SK-N-SH (cell line): ENCODE measurements around the gene ATG9A. TPM values are rescaled to one million over a fixed set of nuclear protein-coding genes. Genes with fewer than 3 reads are reported as not detected.

Experiments used
- CTCF ChIA-PET: fragments of 300-600, 350-600 bp; formaldehyde crosslinking; extraction: SDS; loops from one replicate; lab custom pipeline; 2021; lab: Yijun Ruan, JAX
- POLR2A ChIA-PET: fragments of 350-600 bp; sonication (Branson Sonifier 250); formaldehyde crosslinking; extraction: SDS; loops from one replicate; lab custom pipeline; 2020; ENCODE audit warnings: antibody characterized with exemption, inconsistent platforms; lab: Yijun Ruan, JAX
- DNase-seq: peaks from one replicate; pipeline ENCODE4 v3.0.0; 2012
- H2AFZ ChIP-seq: fragments of 200-600 bp; sonication (generic); 2 replicates; pipeline ENCODE4 v1.8.1; 2016; ENCODE audit warnings: antibody characterized with exemption, mild to moderate bottlenecking, low read depth
- H3F3A ChIP-seq: fragments of 200-600 bp; sonication (generic); replicated peaks from 2 replicates; pipeline ENCODE3; 2016; ENCODE audit warnings: antibody characterized with exemption, mild to moderate bottlenecking; ENCODE audit not compliant: insufficient read depth
- H3K27ac ChIP-seq, 2 experiments: fragments of 200-500 bp in 1 of 2; fragments of 200-600 bp in 1 of 2; sonication (Bioruptor generic) in 1 of 2; sonication (generic), shearing (Covaris generic) in 1 of 2; 2 replicates each; pipeline versions ENCODE4 v1.5.1 to v1.6.1; 2014 to 2016; ENCODE audit warnings: low read depth in 2 of 2, inconsistent platforms in 1 of 2, low read length in 1 of 2, mild to moderate bottlenecking in 1 of 2, mixed read lengths in 1 of 2
- H3K27me3 ChIP-seq: fragments of 200-600 bp; sonication (generic), shearing (Covaris generic); 2 replicates; pipeline ENCODE4 v1.6.1; 2016; ENCODE audit warnings: mixed run types; ENCODE audit not compliant: insufficient read depth
- H3K36me3 ChIP-seq, 2 experiments: fragments of 200-500 bp in 1 of 2; fragments of 200-600 bp in 1 of 2; sonication (Bioruptor generic) in 1 of 2; sonication (generic) in 1 of 2; replicated peaks in 1 of 2; 2 replicates each; pipeline versions ENCODE3 to v1.5.1; 2014 to 2016; ENCODE audit warnings: low read length in 1 of 2, mild to moderate bottlenecking in 1 of 2; ENCODE audit not compliant: insufficient read depth in 2 of 2, control insufficient read depth in 1 of 2
- H3K4me1 ChIP-seq, 2 experiments: fragments of 200-500 bp in 1 of 2; fragments of 200-600 bp in 1 of 2; sonication (Bioruptor generic) in 1 of 2; sonication (generic), shearing (Covaris generic) in 1 of 2; 2 replicates each; pipeline versions ENCODE4 v1.5.1 to v1.6.1; 2014 to 2016; ENCODE audit warnings: low read depth in 1 of 2, low read length in 1 of 2, mixed run types in 1 of 2; ENCODE audit not compliant: insufficient read depth in 2 of 2, control insufficient read depth in 1 of 2
- H3K4me2 ChIP-seq: fragments of 200-600 bp; sonication (generic), shearing (Covaris generic); 2 replicates; pipeline ENCODE4 v1.6.1; 2017; ENCODE audit warnings: mixed run types
- H3K4me3 ChIP-seq, 2 experiments: fragments of 200-500 bp in 1 of 2; fragments of 200-600 bp in 1 of 2; sonication (Bioruptor generic) in 1 of 2; sonication (generic), shearing (Covaris generic) in 1 of 2; 2 replicates each; pipeline versions ENCODE4 v1.5.1 to v1.8.1; 2014 to 2016; ENCODE audit warnings: low read depth in 2 of 2, inconsistent platforms in 1 of 2, low read length in 1 of 2, mild to moderate bottlenecking in 1 of 2, mixed read lengths in 1 of 2, moderate library complexity in 1 of 2
- H3K79me2 ChIP-seq: fragments of 200-600 bp; sonication (generic); 2 replicates; pipeline ENCODE4 v1.8.1; 2017; ENCODE audit warnings: mild to moderate bottlenecking; ENCODE audit not compliant: insufficient read depth
- H3K9ac ChIP-seq: fragments of 200-600 bp; sonication (generic); 2 replicates; pipeline ENCODE4 v1.6.1; 2017; ENCODE audit warnings: mixed run types
- H3K9me2 ChIP-seq: fragments of 200-600 bp; sonication (generic); 2 replicates; pipeline ENCODE4 v1.6.1; 2017; ENCODE audit warnings: mixed run types
- H3K9me3 ChIP-seq: fragments of 200-600 bp; sonication (generic); 2 replicates; pipeline ENCODE4 v1.6.1; 2017; ENCODE audit warnings: mixed run types, mild to moderate bottlenecking, moderate library complexity
- H4K20me1 ChIP-seq: fragments of 200-600 bp; sonication (generic); 2 replicates; pipeline ENCODE4 v1.6.1; 2017; ENCODE audit warnings: mild to moderate bottlenecking, mixed run types; ENCODE audit not compliant: insufficient read depth
- ELF1 ChIP-seq: IDR thresholded peaks from 2 replicates; pipeline ENCODE4 v1.4.0; 2012
- EP300 ChIP-seq, 2 experiments: IDR thresholded peaks; 2 replicates each; pipeline versions ENCODE4 v1.4.0 to v1.6.1; 2012; ENCODE audit warnings: borderline replicate concordance in 1 of 2, low read depth in 1 of 2, low read length in 1 of 2
- JUND ChIP-seq: IDR thresholded peaks from 2 replicates; pipeline ENCODE4 v1.4.0; 2012
- MEF2A ChIP-seq: IDR thresholded peaks from 2 replicates; pipeline ENCODE4 v1.4.0; 2012; ENCODE audit warnings: low read depth, borderline replicate concordance
- MXI1 ChIP-seq: IDR thresholded peaks from 2 replicates; pipeline ENCODE4 v1.6.1; 2012; ENCODE audit warnings: mild to moderate bottlenecking, low read depth, low read length, improper control_type of control experiment
- NFIC ChIP-seq: IDR thresholded peaks from 2 replicates; pipeline ENCODE4 v1.4.0; 2012; ENCODE audit warnings: borderline replicate concordance
- POLR2AphosphoS5 ChIP-seq: IDR thresholded peaks from 2 replicates; pipeline ENCODE4 v1.6.1; 2012; ENCODE audit warnings: low read depth, low read length
- SMC3 ChIP-seq: IDR thresholded peaks from 2 replicates; pipeline ENCODE4 v1.6.1; 2012; ENCODE audit warnings: low read depth, low read length, improper control_type of control experiment
- WGBS: methylation state at CpG from one replicate; pipeline ENCODE4 v1.1.6; 2017; ENCODE audit warnings: low lambda C conversion rate; 5-methylcytosine and 5-hydroxymethylcytosine counted together
- polyA plus RNA-seq, 3 experiments: library from polyadenylated mRNA; depleted of rRNA; stranded (reverse); fragments of >200 nt; gene quantifications; 2 replicates each; pipeline ENCODE4 v1.2.3, GENCODE V29; 2012
- TF ChIP-seq, protein P1 (sequence below): IDR thresholded peaks from 2 replicates; pipeline ENCODE4 v1.4.0; 2012; ENCODE audit warnings: low read depth, borderline replicate concordance
- TF ChIP-seq, protein P2 (sequence below): fragments of 150-350 bp; IDR thresholded peaks from 2 replicates; pipeline ENCODE4 v1.6.1; 2016; ENCODE audit warnings: mild to moderate bottlenecking, low read depth, low read length
- TF ChIP-seq, protein P3 (sequence below): IDR thresholded peaks from 2 replicates; pipeline ENCODE4; 2012
- TF ChIP-seq, protein P4 (sequence below): fragments of 150-350 bp; IDR thresholded peaks from 2 replicates; pipeline ENCODE4 v1.6.1; 2017; ENCODE audit warnings: antibody characterized with exemption, low read length, low read depth, borderline replicate concordance

ATG9A gene
- polyA plus RNA-seq, 1 of the 3 experiments (the other 2 are of a cell fraction), result 29.6 TPM

DNA sequence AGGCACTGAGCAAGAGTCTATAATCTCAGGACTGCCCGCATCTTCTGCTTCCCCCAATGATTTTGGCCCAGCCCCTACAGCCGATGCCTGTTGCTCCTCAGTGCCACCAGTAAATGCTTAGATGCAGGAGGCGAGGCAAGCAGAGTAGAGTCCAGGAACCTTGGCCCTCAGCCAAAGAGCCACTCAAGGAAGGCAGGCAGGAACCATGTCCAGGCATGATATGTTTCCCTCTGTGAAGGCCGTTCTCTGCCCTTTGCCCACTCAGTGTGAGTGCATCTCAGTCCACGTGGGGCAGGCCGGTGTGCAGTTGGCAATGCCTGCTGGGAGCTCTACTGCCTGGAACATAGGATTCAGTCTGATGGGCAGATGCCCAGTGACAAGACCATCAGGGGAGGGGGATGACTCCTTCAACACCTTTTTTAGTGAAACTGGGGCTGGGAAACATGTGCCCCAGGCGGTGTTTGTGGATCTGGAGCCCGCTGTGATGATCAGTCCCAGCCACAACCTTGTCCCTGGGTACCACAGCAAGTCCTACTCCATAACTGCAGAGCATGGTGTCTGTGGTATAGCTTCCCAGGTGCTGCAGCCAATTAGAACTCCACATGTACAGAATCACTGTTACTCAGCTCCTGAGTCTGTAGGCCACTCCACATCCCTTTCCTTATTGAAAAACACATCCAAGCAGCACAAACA, 40.1 kb upstream of the ATG9A start:
- ChIA-PET CTCF (interaction anchor here (1.0 to 5.9 kb wide), 6 partner anchors 9 to 30 kb away, joined by 3 to 62 read pairs (median 6); partner anchors contain the start of gene DNAJB2), POLR2A (interaction anchor here (0.9 to 1.3 kb wide), 2 partner anchors 9 to 25 kb away, joined by 4 to 5 read pairs; partner anchors contain the start of genes DNAJB2, GLB1L and STK16)
- no peak overlapping the region for H3K4me2 ChIP-seq
- TF ChIP-seq, protein P1, sequence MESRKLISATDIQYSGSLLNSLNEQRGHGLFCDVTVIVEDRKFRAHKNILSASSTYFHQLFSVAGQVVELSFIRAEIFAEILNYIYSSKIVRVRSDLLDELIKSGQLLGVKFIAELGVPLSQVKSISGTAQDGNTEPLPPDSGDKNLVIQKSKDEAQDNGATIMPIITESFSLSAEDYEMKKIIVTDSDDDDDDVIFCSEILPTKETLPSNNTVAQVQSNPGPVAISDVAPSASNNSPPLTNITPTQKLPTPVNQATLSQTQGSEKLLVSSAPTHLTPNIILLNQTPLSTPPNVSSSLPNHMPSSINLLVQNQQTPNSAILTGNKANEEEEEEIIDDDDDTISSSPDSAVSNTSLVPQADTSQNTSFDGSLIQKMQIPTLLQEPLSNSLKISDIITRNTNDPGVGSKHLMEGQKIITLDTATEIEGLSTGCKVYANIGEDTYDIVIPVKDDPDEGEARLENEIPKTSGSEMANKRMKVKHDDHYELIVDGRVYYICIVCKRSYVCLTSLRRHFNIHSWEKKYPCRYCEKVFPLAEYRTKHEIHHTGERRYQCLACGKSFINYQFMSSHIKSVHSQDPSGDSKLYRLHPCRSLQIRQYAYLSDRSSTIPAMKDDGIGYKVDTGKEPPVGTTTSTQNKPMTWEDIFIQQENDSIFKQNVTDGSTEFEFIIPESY, result no peak
- TF ChIP-seq ELF1 (no peak), MXI1 (peak; percentile 65; the same call in 1 of the 2 replicates), NFIC (0 out of 2 replicates have a peak, but pooled peaks have one; percentile 15)
- TF ChIP-seq, protein P2, sequence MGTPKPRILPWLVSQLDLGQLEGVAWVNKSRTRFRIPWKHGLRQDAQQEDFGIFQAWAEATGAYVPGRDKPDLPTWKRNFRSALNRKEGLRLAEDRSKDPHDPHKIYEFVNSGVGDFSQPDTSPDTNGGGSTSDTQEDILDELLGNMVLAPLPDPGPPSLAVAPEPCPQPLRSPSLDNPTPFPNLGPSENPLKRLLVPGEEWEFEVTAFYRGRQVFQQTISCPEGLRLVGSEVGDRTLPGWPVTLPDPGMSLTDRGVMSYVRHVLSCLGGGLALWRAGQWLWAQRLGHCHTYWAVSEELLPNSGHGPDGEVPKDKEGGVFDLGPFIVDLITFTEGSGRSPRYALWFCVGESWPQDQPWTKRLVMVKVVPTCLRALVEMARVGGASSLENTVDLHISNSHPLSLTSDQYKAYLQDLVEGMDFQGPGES, result no peak
- H3K9me3 ChIP-seq, result no peaks in the 10 kb centered on the region
- no peaks in the 10 kb centered on the region for H3F3A ChIP-seq
- WGBS, result 56% methylated on average over 8 of the region's 8 CpGs
- H3K4me1 ChIP-seq, result peaks cover 7 to 14% of the 10 kb centered on the region in 2 experiments; a peak in 3 of 4 replicates
- no peaks in the 10 kb centered on the region for H3K36me3 ChIP-seq
- no peaks in the 10 kb centered on the region for H4K20me1 ChIP-seq
- no peak overlapping the region for H3K9ac ChIP-seq
- no peaks in the 10 kb centered on the region; the same call in 1 of the 2 replicates for H3K27me3 ChIP-seq
- DNase-seq, result peak; percentile 58
- H3K4me3 ChIP-seq, result no peak overlapping the region
- H3K79me2 ChIP-seq, result no peaks in the 10 kb centered on the region
- H3K9me2 ChIP-seq, result no peaks in the 10 kb centered on the region
- no peak overlapping the region for H2AFZ ChIP-seq
- peak overlapping the region in 1 of 2 experiments; percentile 53; a peak in 1 of 4 replicates for H3K27ac ChIP-seq

GRCh38 chr2:219268294-219268693, 38.9 kb upstream of the ATG9A start:
- Histone ChIP-seq H3K79me2 (no peaks in the 10 kb centered on the region), H3F3A (no peaks in the 10 kb centered on the region), H3K9ac (no peak overlapping the region), H4K20me1 (no peaks in the 10 kb centered on the region), H3K27me3 (peaks cover under 1% of the 10 kb centered on the region; the same call in 1 of the 2 replicates), H3K4me2 (no peak overlapping the region), H3K36me3 (no peaks in the 10 kb centered on the region), H3K9me2 (no peaks in the 10 kb centered on the region), H3K27ac (no peak overlapping the region), H2AFZ (no peak overlapping the region), H3K4me3 (no peak overlapping the region), H3K4me1 (peaks cover 0 to 14% of the 10 kb centered on the region in 2 experiments; a peak in 1 of 4 replicates), H3K9me3 (no peaks in the 10 kb centered on the region)
- CTCF ChIA-PET, result interaction anchor here (3.4 to 5.9 kb wide), 2 partner anchors 10 to 27 kb away, joined by 24 to 62 read pairs; partner anchors contain the start of gene DNAJB2
- no peak for DNase-seq
- POLR2A ChIA-PET, result interaction anchor here (0.6 kb wide), 1 partner anchor 102 kb away, joined by 3 read pairs; no protein-coding TSS in a partner anchor
- no peak for TF ChIP-seq NFIC
- no peak for TF ChIP-seq SMC3
- TF ChIP-seq, protein P3, sequence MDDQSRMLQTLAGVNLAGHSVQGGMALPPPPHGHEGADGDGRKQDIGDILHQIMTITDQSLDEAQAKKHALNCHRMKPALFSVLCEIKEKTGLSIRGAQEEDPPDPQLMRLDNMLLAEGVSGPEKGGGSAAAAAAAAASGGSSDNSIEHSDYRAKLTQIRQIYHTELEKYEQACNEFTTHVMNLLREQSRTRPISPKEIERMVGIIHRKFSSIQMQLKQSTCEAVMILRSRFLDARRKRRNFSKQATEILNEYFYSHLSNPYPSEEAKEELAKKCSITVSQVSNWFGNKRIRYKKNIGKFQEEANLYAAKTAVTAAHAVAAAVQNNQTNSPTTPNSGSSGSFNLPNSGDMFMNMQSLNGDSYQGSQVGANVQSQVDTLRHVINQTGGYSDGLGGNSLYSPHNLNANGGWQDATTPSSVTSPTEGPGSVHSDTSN, result no peak
- no peak for TF ChIP-seq POLR2AphosphoS5
- TF ChIP-seq, protein P2, result no peak
- TF ChIP-seq, protein P4, sequence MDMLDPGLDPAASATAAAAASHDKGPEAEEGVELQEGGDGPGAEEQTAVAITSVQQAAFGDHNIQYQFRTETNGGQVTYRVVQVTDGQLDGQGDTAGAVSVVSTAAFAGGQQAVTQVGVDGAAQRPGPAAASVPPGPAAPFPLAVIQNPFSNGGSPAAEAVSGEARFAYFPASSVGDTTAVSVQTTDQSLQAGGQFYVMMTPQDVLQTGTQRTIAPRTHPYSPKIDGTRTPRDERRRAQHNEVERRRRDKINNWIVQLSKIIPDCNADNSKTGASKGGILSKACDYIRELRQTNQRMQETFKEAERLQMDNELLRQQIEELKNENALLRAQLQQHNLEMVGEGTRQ, result no peak
- TF ChIP-seq MEF2A, result no peak
- TF ChIP-seq EP300 (IDR thresholded peaks at IDR 0.05; ENCODE audit: borderline replicate concordance in 1 of 2, low read depth in 1 of 2, low read length in 1 of 2), result no peak
- no peak for TF ChIP-seq JUND
- WGBS, result 68% methylated on average over 2 of the region's 2 CpGs
